HG03354 (cell line): ENCODE results near the gene COL15A1.

Experiments used
- ATAC-seq: cut with Tn5 transposase; IDR thresholded peaks from one replicate; pipeline ENCODE4 v1.9.1; 2021; ENCODE audit warnings: mild to moderate bottlenecking; ENCODE audit not compliant: unreplicated experiment, poor library complexity, severe bottlenecking

COL15A1 gene

DNA sequence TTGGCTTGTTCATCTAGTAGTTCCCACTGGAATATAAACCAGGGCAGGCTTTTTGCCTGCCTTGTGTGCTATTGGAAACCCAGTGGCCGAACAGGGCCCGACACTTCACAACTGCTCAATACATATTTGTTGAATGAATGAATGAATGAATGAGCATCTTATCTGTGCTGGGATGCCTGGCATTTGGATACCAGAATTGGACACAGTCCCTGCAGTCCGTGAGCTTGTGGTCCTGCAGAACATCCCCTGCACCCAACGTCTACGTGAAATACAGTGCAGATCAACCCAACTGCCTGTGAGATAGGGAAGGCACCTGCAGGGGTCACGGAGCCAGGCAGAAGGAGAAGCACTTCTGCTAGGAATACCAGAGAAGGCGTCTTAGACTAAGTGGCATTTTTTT, 30.0 kb upstream of the COL15A1 start:
- no peak for ATAC-seq

DNA sequence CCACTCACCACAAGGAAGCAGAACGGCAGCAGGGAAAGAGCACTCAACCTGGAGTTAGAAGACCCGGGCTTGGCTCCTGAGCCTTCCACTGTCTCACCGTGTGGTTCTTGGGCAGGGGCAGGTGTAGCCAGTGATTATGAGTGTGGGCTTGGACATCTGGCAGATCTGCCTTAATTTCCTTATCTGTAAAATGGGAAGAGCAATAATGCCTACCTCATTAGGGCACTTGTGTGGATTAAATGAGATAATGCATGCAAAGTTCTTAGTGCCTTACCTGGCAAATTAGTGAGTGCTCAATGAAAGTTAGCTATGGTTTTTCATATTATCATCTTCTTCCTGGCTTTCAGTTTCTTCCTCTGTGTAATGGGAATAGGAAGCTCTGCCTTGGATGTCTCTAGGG, 28.1 kb upstream of the COL15A1 start:
- ATAC-seq = no peak

DNA sequence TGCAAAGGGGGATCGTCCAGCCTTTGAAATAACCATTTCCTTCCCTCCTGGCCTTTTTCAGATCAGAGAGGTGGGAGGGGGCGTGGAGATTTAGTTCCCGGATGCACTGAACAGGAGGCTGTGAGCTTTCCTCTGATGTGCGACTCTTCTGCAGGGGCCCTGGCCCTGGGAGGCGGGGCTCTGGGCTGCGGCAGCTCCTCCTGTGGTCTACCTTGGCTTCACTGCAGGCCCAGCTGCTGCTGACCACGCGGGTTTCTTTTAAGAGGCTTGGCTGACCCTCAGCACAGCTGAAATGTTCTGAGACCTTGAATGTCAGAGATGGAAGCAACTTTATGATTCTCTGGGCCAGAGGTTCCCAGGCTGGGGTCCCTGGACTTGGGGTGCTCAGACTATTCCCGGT, 27.0 kb upstream of the COL15A1 start:
- no peak for ATAC-seq

DNA sequence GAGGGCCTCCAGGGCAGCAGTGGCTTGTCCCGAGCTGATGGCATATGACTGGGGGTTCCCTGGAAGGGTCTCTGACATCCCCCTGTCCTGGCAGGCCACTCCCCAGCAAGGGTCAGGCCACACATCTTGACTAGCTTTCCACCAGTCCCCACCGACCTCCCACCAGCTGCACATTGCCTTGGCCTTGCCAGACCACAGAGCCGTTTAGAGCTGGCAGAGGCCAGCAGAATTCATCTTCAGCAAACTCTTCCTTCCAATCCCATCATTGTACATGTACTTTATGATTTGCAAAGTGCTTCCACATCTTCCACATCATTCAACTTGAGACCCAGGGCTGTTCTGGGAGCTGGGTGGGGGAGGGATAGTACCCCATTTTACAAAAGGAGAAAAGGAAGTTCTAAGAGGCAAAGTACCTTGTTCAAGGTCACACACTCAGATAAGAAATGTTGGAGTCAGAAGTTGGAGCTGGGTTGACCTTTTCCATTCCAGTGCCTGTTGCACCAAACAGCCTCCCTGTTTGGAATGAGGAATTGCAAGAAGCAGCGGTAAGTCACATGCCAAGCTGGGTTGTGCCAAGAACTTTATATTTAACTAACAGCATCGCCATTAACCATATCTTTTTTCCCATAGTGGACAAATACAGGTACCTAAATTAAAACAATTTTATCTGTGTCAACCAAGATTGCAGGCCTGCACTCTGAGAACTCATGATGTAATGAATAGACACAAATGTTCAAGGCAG, 25.8 kb upstream of the COL15A1 start:
- ATAC-seq = no peak

DNA sequence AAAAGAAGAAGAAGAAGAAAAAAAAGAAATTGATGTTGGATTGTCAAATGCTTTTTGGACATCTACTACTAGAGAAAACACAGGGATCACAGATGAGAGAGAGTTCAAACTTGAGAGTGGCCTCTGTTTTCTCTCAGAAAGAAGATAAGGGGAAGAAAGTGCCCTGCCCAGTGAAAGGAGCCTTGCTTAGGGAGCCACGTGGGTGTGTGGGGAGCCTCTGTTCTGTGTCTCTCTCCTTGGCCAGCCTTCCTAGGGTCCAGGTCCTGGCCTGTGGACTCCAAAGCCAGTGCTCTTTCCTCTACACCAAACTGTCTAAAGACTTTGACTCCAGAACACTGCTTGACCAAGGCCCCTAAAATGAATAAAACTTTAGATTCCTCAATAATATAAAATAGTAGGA, 22.0 kb upstream of the COL15A1 start:
- no peak for ATAC-seq

DNA sequence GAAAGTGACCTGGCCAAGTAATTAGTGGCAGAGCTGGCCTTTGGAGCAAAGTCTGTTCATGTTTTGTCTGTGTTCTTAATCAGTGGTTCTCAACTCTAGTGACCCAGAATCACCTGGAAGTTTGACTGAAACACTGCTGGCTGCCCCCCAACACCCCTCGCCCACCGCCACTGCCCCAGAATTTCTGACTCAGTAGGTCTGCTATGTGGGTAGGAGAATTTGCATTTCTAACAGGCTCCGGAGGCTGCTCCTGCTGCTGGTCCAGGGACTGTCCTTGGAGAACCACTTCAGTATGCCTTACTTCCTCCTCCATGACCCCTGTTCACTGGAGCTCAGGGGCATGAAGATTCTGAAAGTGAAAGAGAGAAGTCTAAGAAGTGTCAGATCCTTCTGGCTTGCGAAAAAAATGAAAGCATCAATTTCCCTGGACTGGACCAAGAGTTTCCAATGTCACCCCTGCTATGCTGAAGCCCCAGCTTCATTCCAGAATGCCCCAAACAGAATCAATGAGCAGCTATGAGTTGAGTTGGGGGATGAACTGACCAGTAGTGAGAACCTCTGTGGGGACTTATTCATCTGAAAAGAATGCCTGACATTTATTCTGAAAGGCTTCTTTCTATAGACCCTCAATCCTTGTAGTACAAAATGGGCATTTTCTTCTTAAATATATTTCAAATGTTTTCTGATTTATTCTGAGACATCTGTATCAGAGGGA, 20.8 kb upstream of the COL15A1 start:
- no peak for ATAC-seq

DNA sequence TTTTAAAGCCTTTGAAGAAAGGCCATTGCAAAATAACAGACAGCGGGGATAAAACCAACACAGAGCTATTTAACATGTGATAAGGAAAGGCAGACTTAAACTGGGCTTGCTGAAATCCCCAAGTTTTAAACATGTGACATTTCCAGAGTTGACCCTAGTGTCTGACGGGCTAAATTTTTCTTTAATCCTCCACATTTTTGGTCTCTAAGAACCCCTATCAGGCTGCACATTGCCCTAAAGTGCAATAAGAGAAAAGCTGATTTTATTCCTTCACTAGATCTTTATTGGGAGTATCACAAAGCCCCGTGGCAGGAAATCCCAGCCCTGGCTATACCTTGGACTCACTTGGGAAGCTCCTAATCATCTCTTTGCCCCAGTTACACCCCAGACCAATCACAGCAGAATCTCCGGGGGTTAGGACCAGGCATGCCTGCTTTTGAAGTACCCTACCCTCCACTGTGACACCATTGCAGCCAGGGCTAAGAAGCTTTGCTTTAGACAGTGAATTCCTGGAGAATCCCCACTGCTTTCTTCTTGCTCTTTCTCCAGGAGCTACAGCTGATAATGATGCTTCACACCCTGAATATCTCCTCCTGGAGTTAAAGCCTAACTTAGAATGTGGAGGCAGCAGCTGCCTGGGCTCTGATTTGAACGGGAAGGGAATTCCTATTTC, 20.1 kb upstream of the COL15A1 start:
- ATAC-seq = no peak

DNA sequence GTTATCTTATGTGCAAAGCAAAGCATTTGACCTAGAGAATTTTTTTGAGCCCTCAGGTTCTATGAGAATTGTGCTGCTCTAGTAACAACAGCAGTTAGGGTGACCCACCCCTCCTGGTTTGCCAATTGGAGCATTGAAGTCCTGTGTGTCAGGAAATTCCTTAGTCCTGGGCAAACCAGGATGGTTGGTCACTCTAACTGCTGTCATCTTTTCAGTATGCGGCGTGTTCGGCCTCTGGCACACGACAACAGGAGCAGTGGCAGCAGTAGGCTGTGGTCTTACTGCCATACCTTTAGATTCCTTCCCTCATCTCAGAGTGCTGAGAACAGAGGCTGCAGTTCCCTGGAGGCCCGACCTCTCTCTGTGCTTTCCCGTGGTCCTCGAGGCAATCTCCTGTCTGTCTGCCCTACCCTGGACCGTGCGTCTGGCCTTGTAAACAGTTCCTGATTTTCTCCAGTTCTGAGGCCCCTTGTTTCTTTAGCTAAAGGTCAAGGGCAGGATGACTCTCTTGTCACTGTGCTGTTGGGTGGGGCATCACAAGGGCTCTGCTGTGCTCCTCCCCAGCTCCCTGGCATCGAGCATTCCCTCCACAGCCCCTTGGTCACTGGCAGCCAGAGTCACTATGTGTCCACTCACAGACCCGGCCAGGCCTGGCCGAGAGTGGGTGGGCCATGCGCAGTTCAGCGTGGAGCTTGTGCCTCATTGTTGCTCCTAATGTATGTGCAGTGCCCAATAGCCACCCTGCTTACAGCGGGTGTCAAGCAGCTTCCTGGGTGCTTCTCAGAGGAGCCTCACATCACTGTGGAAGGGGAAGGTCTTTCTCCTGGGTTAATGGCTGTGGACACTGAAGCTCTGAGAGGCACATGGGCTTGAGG, 18.5 kb upstream of the COL15A1 start:
- no peak for ATAC-seq

DNA sequence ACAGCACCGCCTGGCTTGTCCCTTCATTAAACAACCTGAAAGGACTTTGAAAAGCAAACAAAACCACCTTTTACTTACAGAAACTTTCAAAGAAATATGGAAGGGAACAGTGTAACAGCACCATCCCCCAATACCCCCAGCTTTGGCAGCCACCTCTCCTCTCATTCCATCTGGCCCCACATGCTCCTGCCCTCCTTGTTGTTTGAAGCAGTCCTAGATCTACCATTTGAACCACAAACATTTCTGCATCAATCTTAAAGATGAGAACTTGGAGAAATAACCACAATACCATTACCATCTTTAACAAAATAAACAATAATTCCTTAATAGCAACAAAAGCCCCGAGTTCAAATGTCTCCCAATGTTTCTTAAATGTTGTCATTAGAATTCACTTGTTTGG, 17.8 kb upstream of the COL15A1 start:
- ATAC-seq = no peak

DNA sequence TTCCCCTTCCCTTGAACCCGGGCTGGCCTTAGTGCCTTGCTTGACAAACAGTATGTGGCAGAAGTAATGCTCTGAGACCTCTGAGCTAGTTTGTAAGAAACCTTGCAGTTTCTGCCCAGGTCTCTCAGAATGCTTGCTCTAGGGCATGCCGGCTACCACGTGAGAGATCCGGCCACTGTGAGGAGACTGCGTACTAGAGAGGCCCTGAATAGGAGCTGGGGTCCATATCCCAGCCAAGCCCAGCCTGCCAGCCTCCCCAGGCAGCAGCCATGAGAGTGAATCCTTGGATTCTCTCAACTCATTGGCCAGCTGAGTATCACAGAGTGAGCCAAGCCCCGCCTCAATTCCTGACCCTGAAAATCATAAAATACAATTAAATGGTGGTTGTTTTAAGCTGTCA, 16.0 kb upstream of the COL15A1 start:
- ATAC-seq = no peak

DNA sequence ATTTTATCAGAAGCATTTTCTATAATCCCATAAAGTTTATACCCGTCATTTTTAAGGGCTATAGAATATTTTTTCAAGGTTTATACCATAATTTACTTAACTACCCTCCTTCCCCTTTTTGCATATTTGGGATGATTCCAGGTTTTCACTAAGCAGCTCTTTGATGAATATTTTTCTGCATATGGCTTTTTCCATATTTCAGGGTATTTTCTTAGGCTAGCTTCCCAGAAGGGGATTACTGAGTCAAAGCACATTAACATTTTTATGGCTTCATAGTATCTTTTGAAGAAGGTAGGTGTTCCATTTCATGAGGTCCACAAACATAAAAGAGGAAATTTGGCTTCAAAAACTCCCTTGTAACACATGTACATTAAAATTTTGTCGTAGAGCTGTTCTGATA, 14.6 kb upstream of the COL15A1 start:
- ATAC-seq = no peak

DNA sequence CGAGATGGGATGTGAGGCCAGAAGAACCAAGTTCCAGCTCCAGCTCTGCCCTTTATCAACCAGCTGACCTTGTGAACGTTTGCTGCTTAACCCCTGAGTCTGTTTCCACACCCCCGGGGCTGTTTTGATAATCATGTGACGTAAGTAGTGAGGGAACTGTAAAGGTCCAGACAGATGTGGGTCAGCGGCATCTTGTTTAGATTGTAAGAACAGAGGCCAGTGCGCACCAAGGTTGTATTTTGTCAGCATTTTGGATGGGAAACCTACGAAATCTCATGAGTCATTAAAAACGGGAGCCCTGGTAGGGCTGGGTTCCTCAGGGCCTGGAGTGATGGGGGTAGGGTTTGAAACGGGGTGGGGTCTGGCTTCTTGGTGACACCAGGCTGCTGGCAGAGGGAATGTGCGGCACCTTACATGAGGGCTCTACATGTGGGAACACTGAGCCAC, 13.8 kb upstream of the COL15A1 start:
- ATAC-seq = no peak

DNA sequence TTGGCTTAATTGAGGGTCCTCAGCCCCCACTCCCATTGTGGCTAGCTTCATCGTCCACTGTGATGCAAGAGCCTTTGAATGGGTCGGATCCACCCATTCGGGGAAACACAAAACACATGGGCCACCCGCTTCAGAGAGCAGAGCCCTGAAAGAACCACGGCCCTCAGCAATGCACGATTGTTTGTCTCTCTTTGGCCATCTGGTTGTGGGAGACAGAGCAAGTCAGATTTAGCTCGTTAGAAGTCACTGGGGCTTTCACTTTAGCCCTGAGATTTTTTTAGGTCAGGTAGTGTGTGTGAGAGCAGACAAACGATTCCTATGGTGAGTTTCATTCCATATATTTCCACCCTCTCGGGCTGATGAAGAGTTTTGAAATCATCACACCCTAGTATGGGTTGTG, 12.9 kb upstream of the COL15A1 start:
- ATAC-seq = no peak

DNA sequence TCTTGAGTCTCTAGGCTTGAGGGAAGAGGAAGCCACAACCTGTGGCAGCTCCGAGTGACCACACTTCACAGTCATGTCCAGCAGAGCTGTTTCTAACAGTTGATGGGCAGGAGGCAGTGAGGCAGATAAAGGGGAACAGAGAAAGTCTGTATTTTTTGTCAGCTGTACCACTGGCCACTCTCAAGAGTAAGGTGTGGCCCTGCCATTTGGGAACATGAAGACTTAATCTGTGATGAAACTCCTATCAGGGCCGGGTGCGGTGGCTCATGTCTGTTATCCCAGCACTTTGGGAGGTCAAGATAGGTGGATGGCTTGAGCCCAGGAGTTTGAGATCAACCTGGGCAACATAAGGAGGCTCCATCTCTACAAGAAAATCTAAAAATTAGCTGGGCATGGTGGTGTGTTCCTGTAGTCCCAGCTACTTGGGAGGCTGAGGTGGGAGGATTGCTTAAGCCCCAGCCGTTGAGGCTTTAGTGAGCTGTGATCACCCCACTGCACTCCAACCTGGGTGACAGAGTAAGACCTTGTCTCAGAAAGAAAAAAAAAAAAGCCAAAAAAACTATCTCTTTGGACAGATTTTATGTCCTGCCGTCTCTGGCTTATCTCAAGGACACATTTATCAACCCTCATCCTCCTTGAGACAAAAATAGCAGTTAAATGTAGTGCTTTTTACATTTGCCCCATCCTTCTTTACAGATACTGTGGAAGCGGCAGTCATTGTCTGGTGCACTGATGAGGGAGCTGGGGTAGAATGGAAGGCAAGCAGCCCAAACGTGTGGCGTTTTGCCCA, 11.9 kb upstream of the COL15A1 start:
- no peak for ATAC-seq

DNA sequence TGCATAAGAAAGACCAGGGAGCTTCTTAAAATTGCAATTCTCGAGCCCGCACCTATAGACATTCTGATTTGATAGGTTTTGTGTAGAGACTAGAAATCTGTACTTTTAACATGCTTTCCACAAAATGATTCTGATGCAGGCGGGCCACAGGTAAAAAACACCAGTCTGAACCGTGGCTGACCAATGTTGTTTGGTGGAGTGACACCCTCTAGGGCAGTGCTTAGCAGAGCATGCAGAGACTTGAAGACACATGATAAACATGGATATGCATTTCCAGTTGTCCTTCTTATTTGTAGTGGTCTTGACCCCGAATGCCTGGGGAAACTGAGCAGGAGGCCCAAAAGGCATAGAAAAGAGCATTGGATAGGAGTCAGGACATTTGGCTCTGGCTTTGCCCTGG, 10.5 kb upstream of the COL15A1 start:
- ATAC-seq = no peak

DNA sequence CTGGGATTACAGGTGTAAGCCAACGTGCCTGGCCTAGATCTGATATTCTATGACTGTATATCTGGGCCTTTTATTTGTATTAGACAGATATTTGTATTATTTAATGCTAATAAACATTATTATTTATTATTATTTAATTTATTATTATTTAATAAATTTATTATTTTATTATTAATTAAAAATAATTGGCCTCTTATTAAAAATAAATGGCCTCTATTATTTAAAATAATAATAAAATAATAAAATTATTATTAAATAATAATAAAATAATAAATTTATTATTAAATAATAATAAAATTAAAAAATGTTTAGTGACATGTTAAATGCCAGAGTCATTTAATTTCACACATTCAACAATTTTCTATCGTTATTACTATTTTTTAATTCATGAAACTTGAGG, 9.8 kb upstream of the COL15A1 start:
- no peak for ATAC-seq

DNA sequence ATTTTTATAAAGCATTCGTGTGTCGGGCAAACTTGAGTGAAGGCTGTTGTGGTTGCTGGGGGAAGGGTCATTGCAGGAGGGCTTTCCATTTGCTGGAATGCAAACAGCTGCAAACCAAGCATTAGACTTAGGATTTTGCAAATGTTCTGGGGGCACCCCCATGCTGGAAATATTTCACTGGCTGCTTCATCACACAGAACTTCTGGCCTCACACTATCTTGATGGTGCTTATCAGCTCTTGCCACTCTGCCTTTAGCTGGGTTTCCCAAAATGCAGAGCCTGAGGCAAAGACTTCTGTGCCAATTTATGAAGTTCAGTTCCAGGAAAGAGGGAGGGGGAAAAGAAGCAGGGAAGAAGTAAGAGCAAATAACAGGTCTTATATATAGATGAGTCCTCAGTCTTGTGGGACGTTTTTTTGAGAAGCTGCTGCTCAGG, 8.6 kb upstream of the COL15A1 start:
- ATAC-seq = no peak

DNA sequence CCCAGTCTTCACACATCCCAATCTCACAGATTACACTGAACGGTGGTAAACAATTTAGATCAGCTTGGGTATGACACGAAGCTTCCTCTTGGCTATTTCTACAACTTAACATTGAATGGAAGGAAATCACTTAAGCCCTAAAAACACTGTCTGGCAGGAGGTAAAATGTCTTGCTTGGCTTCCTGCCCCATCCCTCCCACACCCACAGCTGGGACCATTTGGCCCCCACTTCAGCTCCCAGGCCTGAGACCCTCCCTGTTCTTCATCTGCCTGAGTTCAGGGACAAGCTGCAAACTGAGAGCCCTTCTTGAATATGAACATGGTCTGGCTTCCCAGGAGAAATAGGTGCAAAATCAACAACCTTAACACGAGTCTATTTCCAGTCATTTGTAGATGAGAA, 3.4 kb upstream of the COL15A1 start:
- no peak for ATAC-seq

DNA sequence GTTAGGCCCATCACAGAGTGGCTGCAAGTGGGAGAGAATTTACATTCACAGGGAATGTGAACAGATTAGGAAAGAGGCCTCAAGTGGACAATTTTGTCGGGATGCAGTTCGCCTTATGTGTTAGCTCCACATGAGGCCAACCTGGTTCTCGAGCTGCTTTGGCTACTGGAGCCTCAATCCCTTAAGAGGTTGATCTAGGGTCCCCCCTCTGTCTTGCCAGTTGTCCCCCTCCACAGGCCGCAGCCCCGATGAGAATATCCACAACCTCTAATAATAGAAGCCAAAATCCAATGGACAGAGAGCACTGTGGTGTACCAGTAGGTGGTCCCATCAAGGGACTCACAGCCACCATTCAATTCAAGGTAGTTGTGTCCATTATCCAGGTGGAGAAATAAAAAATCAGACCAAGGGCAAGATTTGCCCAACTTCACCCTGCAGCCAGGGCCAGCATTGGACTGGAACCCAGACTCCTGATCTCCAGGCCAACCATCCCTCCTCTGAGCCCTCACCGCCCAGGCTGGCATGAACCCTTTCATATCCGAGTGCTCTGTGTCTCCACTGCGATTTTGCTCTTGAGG, 1.7 kb upstream of the COL15A1 start:
- no peak for ATAC-seq
